AG09319 (cell line): ENCODE results near the gene ASTL.
A peak's percentile ranks its signal among the peaks of the same experiment; 100 is the strongest.

Experiments used
- DNase-seq: peaks from one replicate; pipeline ENCODE4 v3.0.0-alpha.2; 2010; ENCODE audit warnings: low read depth; ENCODE audit errors: extremely low read depth
- CTCF ChIP-seq: IDR thresholded peaks from 2 replicates; pipeline ENCODE4 v1.5.1; 2011; ENCODE audit warnings: low read depth, mild to moderate bottlenecking, inconsistent platforms, low read length, moderate library complexity

ASTL gene

GRCh38 chr2:96153291-96153713 lies 15.0 kb upstream of the ASTL start:
- TF ChIP-seq CTCF = no peak
- no peak for DNase-seq

- TF ChIP-seq CTCF = no peak
- no peak for DNase-seq
These were observed 14.2 kb upstream of the ASTL start for GRCh38 chr2:96152304-96153161.

- no peak for TF ChIP-seq CTCF
- DNase-seq = no peak
These were observed 13.4 kb upstream of the ASTL start for GRCh38 chr2:96151595-96152303.

GRCh38 chr2:96150791-96151594 lies 12.7 kb upstream of the ASTL start:
- no peak for DNase-seq
- TF ChIP-seq CTCF = no peak

GRCh38 chr2:96150007-96150640 lies 11.8 kb upstream of the ASTL start:
- DNase-seq = no peak
- TF ChIP-seq CTCF = no peak

- DNase-seq = peak; percentile 14
- TF ChIP-seq CTCF = no peak
These were observed 10.3 kb upstream of the ASTL start for GRCh38 chr2:96148410-96149217.
